Measurements from ENCODE around the gene PTPN4. TPM values are rescaled to one million over a fixed set of nuclear protein-coding genes. Genes with fewer than 3 reads are reported as not detected.

The PTPN4 gene
- total and polyA plus RNA-seq, 9 of the 15 experiments (the other 6 are each of a cell fraction or from before 2014, with no cell fraction given): 5.0 to 32.8 (median 27.3) TPM

GRCh38 chr2:119810049-119810630 lies 50.4 kb downstream of the PTPN4 start:
- H3K9ac ChIP-seq (ENCODE audit: insufficient read depth in 1 of 2, low read depth in 2 of 2, low read length in 2 of 2): no peak overlapping the region
- no peak for FAIRE-seq

More at GRCh38 chr2:119810049-119810630, 50.4 kb downstream of the PTPN4 start:
- Histone ChIP-seq H4K20me1 (replicated peaks; ENCODE audit: control insufficient read depth, insufficient read depth, low read length) (no peaks in the 10 kb centered on the region), H3K36me3 (ENCODE audit: control insufficient read depth, insufficient read depth, low read length) (no peaks in the 10 kb centered on the region; the same call in 2 of the 3 replicates), H3K9me1 (ENCODE audit: control insufficient read depth, insufficient read depth, low read length) (no peaks in the 10 kb centered on the region), H3K27me3 (ENCODE audit: control insufficient read depth in 2 of 2, insufficient read depth in 2 of 2, low read length in 2 of 2) (no peaks in the 10 kb centered on the region), H3K9me3 (replicated peaks; ENCODE audit: control insufficient read depth, insufficient read depth, low read depth, low read length) (no peaks in the 10 kb centered on the region), H3K4me1 (replicated peaks in 1 of 2; ENCODE audit: control insufficient read depth in 2 of 2, insufficient read depth in 2 of 2, low read length in 2 of 2) (peaks cover 0 to 3% of the 10 kb centered on the region in 2 experiments; a peak in 2 of 5 replicates), H3K27ac (ENCODE audit: extremely low read depth, low read depth, low read length) (no peak overlapping the region), H3K79me2 (ENCODE audit: control insufficient read depth, insufficient read depth, low read length) (peaks cover 7% of the 10 kb centered on the region; the same call in 2 of the 3 replicates), H3K4me3 (no peak overlapping the region), H2AFZ (ENCODE audit: low read depth, low read length) (no peak overlapping the region), H3K4me2 (ENCODE audit: insufficient read depth, low read length) (no peak overlapping the region)
- BruUV-seq (replicated peaks): no TSS peak
- intact Hi-C loops (cut with micrococcal nuclease): no loop called here
- 54% methylated on average over 2 of the region's 2 CpGs for WGBS (ENCODE audit: insufficient coverage, low coverage, missing lambda C conversion rate)
- POLR2A ChIA-PET: no interaction called here
- DNase-seq (ENCODE audit: extremely low read depth in 1 of 4, low spot score in 3 of 4) (no peak), ATAC-seq (no peak)
- in situ Hi-C loops (cut with MboI): no loop called here
- TF ChIP-seq AFF1 (IDR thresholded peaks at IDR 0.05; ENCODE audit: low read depth in 1 of 2, partially characterized antibody in 2 of 2): no peak
- no peak for TF ChIP-seq ZSCAN29 (IDR thresholded peaks at IDR 0.05)
- no peak for TF ChIP-seq RBM34 (IDR thresholded peaks at IDR 0.05; ENCODE audit: borderline replicate concordance, insufficient read depth, low read length)
- no peak for TF ChIP-seq ZNF445 (CRISPR knock-in tag; IDR thresholded peaks at IDR 0.05; ENCODE audit: low read depth)
- no peak for TF ChIP-seq ATF7 (IDR thresholded peaks at IDR 0.05)
- no peak for TF ChIP-seq NCOR1 (IDR thresholded peaks at IDR 0.05)
- no peak for TF ChIP-seq ZNF449 (CRISPR knock-in tag; IDR thresholded peaks at IDR 0.05)
- CTCF ChIA-PET (ENCODE audit: low intra/inter-chr PET ratio): no interaction called here

Data from K562 (cell line).